NCI-H2227 treated with DMSO at 0.1 percent for 48 hours (cell line): Measurements from ENCODE around the gene G6PC3.
A peak's percentile ranks its signal among the peaks of the same experiment; 100 is the strongest.
"Not testable (repeated sequence)": the region's sequence is repeated elsewhere in the genome, so short reads cannot be mapped to it uniquely, and the experiment has no call there.

Source experiments
- DNase-seq: peaks from one replicate; lab custom pipeline; 2025; lab: John Stamatoyannopoulos, UW

Gene G6PC3

GRCh38 chr17:44082256-44082927 is 11.9 kb downstream of the G6PC3 start:
- no peak for DNase-seq

DNA sequence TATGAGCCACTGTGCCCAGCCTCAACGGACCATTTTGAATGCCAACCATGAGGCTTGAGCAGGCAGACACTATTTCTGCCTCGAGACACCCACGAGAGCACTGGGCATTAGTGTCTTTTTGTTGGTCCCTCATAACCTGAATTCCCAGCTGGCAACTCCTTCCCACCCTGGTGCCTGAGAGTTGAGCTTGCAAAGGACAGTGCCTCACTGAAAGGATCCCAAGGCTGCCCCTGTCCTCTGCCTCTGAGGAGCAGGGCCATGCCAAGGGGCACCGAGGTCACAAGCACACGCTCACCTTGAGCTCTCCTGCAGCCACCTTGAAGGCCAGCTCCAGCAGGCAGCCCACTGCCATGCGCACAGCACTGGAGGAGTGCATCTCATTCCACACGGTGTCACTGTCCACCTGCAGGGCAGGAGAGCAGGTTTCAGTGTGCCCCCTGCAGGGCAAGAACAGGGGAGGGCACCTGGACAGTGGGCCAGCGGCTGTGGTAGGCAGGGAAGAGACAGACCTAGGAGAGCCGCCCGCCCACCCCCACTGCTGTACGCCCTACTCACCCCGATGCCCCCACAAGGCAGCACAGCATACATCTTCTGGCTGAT is 12.8 kb downstream of the G6PC3 start:
- no peak for DNase-seq

- DNase-seq: no peak
Measured at GRCh38 chr17:44084131-44084538, 13.6 kb downstream of the G6PC3 start.

DNA sequence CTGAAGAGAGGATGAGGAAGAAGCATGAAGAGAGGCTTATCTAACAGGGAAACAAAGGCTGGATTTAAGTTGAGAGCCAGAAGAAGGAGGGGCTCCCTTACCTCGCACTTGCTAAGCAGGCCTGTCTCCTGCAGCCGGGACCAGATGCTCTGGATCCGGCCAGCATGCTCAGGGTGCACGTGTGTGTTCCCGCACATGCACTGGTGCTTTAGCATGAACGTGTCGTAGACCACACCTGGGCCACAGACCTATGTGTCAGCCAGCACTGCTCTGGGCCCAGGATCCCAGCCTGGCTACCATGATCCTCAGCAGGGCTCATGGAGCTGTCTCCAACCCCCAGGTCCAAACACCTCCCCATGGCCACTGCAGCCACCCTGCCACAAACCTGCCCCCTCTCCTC is 14.4 kb downstream of the G6PC3 start:
- no peak for DNase-seq

- DNase-seq: no peak
Measured at GRCh38 chr17:44085908-44086307, 15.4 kb downstream of the G6PC3 start.

GRCh38 chr17:44086364-44087311 is 16.1 kb downstream of the G6PC3 start:
- peak; percentile 85 for DNase-seq

DNA sequence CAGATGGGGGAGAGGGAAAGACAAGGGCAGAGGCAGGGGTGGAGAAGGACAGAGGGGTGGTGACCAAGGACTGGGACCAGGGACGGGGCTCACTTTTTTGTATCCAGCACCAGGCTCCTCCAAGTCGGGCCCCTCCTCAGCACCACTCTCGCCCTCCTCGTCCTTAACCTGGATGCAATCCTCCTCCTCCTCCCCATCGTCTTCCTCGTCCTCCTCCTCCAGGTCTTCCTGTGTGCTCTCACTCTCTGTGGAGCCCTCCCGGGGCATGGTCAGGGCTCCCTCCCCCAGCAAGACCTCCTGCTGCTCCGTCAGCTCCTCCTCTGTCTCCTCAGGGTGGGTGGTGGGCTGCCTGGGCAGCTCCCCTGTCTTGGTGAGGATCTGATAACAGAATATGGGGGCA is 16.8 kb downstream of the G6PC3 start:
- no peak for DNase-seq

- DNase-seq: no peak
Measured at GRCh38 chr17:44088254-44088653, 17.7 kb downstream of the G6PC3 start.

DNA sequence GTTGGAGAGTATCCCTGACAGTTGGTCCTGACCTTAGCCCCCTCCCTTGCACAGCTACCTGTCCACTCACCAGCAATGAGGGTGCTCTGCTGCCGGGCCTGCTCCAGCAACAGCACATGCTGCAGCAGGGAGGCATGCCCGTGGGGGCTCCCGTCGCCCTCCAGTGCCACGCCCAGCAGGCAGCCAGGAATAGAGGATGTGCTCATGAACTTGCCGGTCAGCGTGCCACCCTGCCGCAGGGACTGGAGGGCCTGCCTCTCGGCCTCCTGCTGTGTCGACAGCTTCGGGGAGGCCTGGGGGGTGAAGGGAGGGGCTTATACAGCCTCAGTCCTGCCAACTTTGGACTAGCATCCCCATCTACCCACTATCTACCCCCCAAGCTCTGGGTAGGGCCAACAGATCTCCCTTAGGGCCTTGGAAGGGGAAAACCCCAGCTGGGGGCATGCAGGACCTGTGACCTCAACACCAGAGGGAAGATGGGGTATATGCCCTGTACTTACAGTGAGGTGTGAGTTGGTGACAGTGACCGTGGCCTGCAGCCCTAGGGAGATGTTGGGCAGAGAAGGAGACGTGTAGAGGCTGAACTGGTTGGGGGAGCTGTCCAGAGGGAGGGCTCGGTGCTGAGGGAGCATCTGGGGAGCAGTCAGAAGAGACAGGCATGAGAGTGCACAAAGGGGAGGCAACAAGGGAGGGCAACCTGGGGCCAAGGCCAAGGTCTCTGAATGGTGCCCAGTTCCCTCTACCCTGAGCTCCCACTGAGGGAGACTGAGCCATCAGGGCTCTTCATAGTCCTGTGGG is 20.9 kb downstream of the G6PC3 start:
- DNase-seq: no peak

DNA sequence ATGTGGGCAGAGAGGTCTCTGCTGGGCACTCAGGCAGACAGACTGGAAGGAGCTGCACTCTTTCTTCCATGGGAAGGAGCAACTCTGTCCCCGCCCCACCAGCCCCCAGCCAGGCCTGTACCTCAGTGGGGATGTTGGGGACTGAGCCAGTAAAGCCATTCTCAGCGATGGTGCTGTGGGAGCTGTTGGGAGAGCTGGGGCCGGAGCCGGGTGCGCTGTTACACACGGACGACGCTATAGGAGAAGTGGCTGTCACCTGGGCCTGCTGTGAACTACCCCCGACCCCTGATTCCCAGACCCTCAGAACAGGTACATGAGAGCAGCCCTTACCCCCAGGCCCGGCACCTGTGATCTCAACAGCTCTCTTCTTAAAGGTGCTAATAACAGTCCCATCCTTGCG is 21.5 kb downstream of the G6PC3 start:
- no peak for DNase-seq

DNA sequence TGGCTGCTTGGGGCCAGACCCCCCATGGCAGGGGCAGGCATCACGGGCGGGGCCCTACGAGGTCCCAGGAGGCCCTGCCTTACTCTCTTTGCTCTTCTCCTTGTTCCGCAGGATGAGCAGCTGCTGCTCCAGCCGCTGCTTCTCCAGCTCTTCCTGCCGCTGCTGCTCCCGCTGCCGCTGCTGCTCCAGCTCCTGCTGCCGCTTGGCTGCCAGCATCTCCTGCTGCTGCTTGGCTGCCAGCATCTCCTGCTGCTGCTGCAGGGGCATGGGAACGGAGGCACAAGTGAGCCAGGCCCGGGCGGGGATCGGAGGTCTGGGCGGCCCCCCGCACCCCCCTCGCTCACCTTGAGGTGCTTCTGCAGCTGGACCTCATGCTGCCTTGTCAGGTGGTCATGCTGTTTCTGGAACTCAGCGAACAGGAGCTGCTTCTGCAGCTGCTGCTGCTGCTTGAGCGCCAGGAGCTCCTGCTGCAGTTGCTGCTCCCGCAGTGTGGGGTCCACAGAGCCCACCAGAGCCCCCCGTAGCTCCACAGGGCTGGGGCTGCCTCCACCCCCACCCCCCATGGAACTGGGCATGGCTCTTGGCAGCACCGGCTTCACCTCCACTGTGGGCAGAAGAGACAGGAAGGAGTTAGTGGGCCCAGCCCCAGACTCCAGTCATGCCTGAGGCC is 22.8 kb downstream of the G6PC3 start:
- no peak for DNase-seq

- DNase-seq: no peak
Measured at GRCh38 chr17:44094701-44095387, 24.3 kb downstream of the G6PC3 start.

GRCh38 chr17:44095388-44095646 is 24.8 kb downstream of the G6PC3 start:
- no peak for DNase-seq

DNA sequence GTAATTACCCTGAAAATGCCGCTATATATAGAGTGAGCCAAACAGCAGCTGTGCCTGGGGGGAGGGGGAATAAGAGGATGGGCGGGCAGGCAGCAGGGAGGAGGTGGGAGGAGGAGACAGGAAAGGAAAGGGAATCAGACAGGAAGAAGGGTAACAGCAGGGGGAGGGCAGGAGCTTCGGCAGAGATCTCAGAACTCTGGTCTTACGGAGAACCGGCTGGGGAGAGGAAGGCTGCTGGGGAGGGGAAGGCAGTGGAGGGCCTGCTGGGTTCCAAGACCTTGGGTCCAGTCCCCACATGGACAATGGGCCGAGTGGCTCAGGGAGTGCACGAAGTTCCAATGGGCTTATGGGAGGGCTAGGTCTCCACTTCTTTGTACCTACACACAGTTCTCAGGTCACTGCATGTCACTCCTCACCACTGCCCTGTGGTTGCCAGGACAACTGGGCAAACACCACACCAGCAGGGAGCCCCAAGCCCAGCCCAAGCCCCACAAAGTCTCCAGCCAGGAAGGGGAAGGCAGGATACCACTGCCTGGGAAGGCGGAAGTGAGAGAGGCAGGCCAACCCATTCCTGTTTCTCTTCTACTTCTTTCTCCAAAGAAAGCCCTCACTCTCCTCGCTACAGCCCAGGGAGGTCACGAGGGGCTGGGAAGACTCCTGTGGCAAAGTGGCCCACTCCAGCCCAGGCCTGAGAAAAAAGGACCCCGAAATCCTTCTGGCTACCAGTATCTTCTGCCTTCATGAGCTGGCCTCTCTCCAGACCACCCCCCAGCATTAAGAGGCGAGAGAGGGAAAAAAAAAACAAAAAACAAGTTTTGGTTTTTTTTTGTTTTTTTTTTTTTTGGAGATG is 25.3 kb downstream of the G6PC3 start:
- peak; percentile 98 for DNase-seq

DNA sequence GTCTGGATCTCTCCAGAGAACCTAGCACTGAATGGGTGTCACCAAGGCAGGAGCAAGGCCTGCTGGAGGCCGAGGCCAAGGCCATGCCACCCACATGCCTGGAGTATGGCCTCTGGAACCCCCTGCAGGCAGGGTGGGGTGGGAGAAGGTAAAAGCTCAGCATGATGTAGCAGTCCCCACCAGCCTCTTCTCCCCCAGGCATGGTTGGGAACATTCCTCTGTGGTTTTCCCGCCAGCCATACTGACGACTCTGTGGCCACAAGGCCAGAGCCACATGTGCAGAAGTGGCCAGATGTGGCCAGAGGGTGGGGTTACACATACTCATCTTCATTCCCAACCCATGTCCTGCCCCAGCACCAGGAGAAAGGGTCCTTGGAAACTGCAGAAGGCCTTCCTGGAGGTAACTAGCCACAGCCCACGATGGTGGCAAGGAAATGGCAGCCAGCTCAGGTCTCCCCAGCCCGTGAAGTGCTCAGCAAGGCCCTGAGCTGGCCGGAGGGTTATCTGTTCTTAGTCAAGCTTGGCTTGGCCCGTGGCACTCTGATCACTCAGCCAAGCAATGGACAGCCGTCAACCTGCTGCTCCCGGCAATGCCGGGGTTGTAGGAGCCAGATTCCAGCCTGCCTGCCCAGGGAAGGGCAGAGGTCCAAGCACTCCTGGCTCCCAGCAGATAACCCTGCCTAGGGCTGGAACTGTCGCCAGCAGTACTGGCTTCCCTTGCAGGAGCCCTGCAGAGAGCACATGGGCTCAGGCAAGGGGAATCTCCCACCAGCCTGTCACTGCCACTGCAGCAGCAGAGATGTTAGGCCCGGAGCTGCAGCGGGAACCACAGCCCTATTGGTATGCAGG is 26.8 kb downstream of the G6PC3 start:
- DNase-seq: no peak

DNA sequence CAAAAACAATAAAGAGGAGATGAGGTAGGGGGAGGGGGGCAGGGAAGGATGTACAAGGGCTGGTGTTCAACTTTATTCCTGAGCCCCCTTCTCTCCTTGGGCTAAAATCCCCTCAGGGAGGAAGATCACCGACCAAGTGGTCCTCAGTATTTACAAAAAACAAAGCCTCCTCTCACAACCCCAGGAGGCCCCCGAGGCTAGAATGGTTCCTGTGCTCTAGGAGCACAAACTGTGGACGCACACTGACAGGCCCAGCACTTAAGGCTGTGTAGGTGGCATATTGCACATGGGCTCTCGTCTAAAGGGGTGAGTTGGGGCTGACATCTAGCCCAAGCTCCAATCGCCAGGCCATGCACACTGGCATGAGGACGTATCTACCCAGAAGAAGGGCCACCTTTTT is 31.3 kb downstream of the G6PC3 start:
- DNase-seq: not testable (repeated sequence)

DNA sequence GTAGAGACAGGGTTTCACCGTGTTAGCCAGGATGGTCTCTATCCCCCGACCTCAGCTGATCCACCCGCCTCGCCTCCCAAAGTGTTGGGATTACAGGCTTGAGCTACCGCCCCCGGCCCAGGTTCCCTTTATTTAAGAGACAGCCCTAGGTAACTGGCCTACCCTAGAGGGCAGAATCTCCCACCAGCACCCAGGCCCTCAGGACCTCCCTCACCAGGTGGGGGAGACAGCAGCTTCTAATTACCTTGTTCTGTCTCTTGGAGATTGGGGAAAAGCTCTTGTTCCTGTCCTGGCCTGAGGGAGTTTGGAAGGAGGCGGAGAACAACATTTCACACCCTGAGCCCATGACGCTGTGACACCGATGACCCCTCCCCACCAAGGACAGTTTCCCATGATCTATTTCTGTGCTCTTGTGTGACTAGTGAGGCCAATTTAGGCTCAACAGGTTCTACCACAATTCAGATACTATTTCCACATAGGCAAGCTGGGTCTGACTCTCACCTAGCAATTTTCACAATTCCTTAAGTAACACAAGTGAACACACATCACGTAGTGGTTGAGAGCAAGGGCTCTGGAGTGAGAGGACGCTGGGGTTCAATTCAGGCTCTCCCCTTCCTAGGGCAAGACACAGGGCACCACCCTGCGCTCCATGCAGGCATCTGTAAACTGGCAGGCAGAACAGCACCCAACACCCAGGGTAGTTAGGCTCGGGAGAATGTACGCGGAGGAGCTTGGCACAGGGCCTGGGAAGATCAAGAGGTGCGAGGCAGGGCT is 32.5 kb downstream of the G6PC3 start:
- DNase-seq: no peak

- no peak for DNase-seq
Measured at GRCh38 chr17:44105483-44105882, 34.9 kb downstream of the G6PC3 start.

GRCh38 chr17:44105941-44106340 is 35.4 kb downstream of the G6PC3 start:
- no peak for DNase-seq
